NCI-H526 (cell line): ENCODE measurements around the gene GP2.

Experiments
- DNase-seq, 2 experiments: peaks; one replicate each; lab custom pipeline; 2025; lab: John Stamatoyannopoulos, UW

The GP2 gene

GRCh38 chr16:20327444-20328041 lies at the start of gene GP2:
GP2 (minus strand) TSS chr16:20327513; CDS start chr16:20326431, 1,082 bp downstream.
- DNase-seq = no peak

- DNase-seq = no peak
These were observed 45.4 kb upstream of the GP2 start for GRCh38 chr16:20372701-20373100.

GRCh38 chr16:20369452-20370054 lies 42.2 kb upstream of the GP2 start:
- DNase-seq = no peak

- no peak for DNase-seq
These were observed 36.7 kb upstream of the GP2 start for GRCh38 chr16:20364051-20364450.

- no peak for DNase-seq
These were observed 35.9 kb upstream of the GP2 start for GRCh38 chr16:20363191-20363590.

- peak in 1 of 2 experiments; percentile 11 for DNase-seq
These were observed 32.7 kb upstream of the GP2 start for GRCh38 chr16:20359997-20360396.

- no peak for DNase-seq
These were observed 27.9 kb upstream of the GP2 start for GRCh38 chr16:20355114-20355782.

- DNase-seq = no peak
These were observed 26.1 kb upstream of the GP2 start for GRCh38 chr16:20353379-20353778.

GRCh38 chr16:20352615-20353014 lies 25.3 kb upstream of the GP2 start, which contains the start of gene UMOD:
UMOD (minus strand) TSS chr16:20352715; CDS start chr16:20350737, 1,978 bp downstream.
- no peak for DNase-seq

- DNase-seq = no peak
These were observed 22.3 kb upstream of the GP2 start for GRCh38 chr16:20349615-20350014.

- peak in 1 of 2 experiments; percentile 16 for DNase-seq
These were observed 21.3 kb upstream of the GP2 start for GRCh38 chr16:20348365-20349185.

- DNase-seq = peak in 1 of 2 experiments; percentile 1
These were observed 20.5 kb upstream of the GP2 start for GRCh38 chr16:20347666-20348364.

GRCh38 chr16:20344611-20345010 lies 17.3 kb upstream of the GP2 start:
- no peak for DNase-seq

- no peak for DNase-seq
These were observed 12.4 kb upstream of the GP2 start for GRCh38 chr16:20339744-20340143.

GRCh38 chr16:20336955-20337354 lies 9.6 kb upstream of the GP2 start:
- DNase-seq = no peak

- DNase-seq = no peak
These were observed 7.1 kb upstream of the GP2 start for GRCh38 chr16:20334396-20334795.

GRCh38 chr16:20333120-20333519 lies 5.8 kb upstream of the GP2 start:
- DNase-seq = no peak

- no peak for DNase-seq
These were observed 5.1 kb upstream of the GP2 start for GRCh38 chr16:20332411-20332810.

- no peak for DNase-seq
These were observed 4.3 kb upstream of the GP2 start for GRCh38 chr16:20331635-20332034.

GRCh38 chr16:20329392-20330138 lies 2.3 kb upstream of the GP2 start:
- no peak for DNase-seq

GRCh38 chr16:20326321-20326720 lies 992 bp downstream of the GP2 start:
- DNase-seq = no peak
